Mesenchymal stem cell (in vitro differentiated cells and primary cell): Measurements from ENCODE around the gene SLCO3A1.
A peak's percentile ranks its signal among the peaks of the same experiment; 100 is the strongest.

Source experiments
- DNase-seq: peaks from one replicate; pipeline ENCODE4 v3.0.0-alpha.2; 2013
- H2AFZ ChIP-seq: one replicate; pipeline ENCODE4 v1.6.1; 2013; ENCODE audit warnings: low read depth, mild to moderate bottlenecking, control low read depth, inconsistent platforms, low read length, moderate library complexity
- H2AK5ac ChIP-seq: 2 replicates; pipeline ENCODE4 v1.6.1; 2013; ENCODE audit warnings: low read length, moderate library complexity, mild to moderate bottlenecking, inconsistent platforms; ENCODE audit not compliant: severe bottlenecking
- H2BK120ac ChIP-seq: one replicate; pipeline ENCODE4 v1.6.1; 2013; ENCODE audit warnings: low read depth, mild to moderate bottlenecking, inconsistent platforms, low read length, moderate library complexity
- H2BK12ac ChIP-seq, 2 experiments: one replicate each; pipeline ENCODE4 v1.6.1; 2013; ENCODE audit warnings: inconsistent platforms in 2 of 2, low read length in 2 of 2, mild to moderate bottlenecking in 2 of 2, moderate library complexity in 2 of 2, control low read depth in 1 of 2
- H2BK15ac ChIP-seq: one replicate; pipeline ENCODE4 v1.6.1; 2013; ENCODE audit warnings: mild to moderate bottlenecking, low read depth, inconsistent platforms; ENCODE audit not compliant: poor library complexity, severe bottlenecking
- H2BK5ac ChIP-seq: 2 replicates; pipeline ENCODE4 v1.6.1; 2013; ENCODE audit warnings: low read depth, mild to moderate bottlenecking, low read length, control low read depth, inconsistent platforms; ENCODE audit not compliant: poor library complexity, severe bottlenecking
- H3K14ac ChIP-seq, 2 experiments: one replicate each; pipeline ENCODE4 v1.6.1; 2013; ENCODE audit warnings: inconsistent platforms in 2 of 2, low read length in 2 of 2, control low read depth in 1 of 2, mild to moderate bottlenecking in 1 of 2, moderate library complexity in 1 of 2
- H3K18ac ChIP-seq, 2 experiments: one replicate each; pipeline ENCODE4 v1.6.1; 2013; ENCODE audit warnings: inconsistent platforms in 2 of 2, low read length in 2 of 2, control low read depth in 1 of 2, low read depth in 1 of 2, mild to moderate bottlenecking in 1 of 2
- H3K23ac ChIP-seq, 2 experiments: one replicate each; pipeline ENCODE4 v1.6.1; 2013; ENCODE audit warnings: inconsistent platforms in 2 of 2, low read length in 2 of 2, mild to moderate bottlenecking in 2 of 2, moderate library complexity in 2 of 2, control low read depth in 1 of 2
- H3K27ac ChIP-seq: 2 replicates; pipeline ENCODE4 v1.5.1; 2013; ENCODE audit warnings: mild to moderate bottlenecking, moderate library complexity, low read length, control low read depth, inconsistent platforms; ENCODE audit not compliant: poor library complexity, severe bottlenecking
- H3K27me3 ChIP-seq, 2 experiments: 2 replicates each; pipeline versions ENCODE4 v1.6.1 to v1.7.0; 2013; ENCODE audit warnings: low read length in 2 of 2, mild to moderate bottlenecking in 2 of 2, moderate library complexity in 2 of 2, control low read depth in 1 of 2, inconsistent platforms in 1 of 2; ENCODE audit not compliant: control insufficient read depth in 1 of 2, insufficient read depth in 1 of 2
- H3K36me3 ChIP-seq, 2 experiments: 2 replicates each; pipeline versions ENCODE4 v1.6.1 to v1.7.0; 2013; ENCODE audit warnings: low read length in 2 of 2, control low read depth in 1 of 2, inconsistent platforms in 1 of 2, low read depth in 1 of 2, mild to moderate bottlenecking in 1 of 2; ENCODE audit not compliant: insufficient read depth in 2 of 2, control insufficient read depth in 1 of 2
- H3K4ac ChIP-seq, 2 experiments: one replicate each; pipeline ENCODE4 v1.6.1; 2013; ENCODE audit warnings: inconsistent platforms in 2 of 2, low read length in 2 of 2, mild to moderate bottlenecking in 2 of 2, moderate library complexity in 2 of 2, control low read depth in 1 of 2, low read depth in 1 of 2
- H3K4me1 ChIP-seq: 2 replicates; pipeline ENCODE4 v1.6.1; 2013; ENCODE audit warnings: low read depth, low read length, control low read depth; ENCODE audit not compliant: control insufficient read depth, insufficient read depth
- H3K4me2 ChIP-seq: 2 replicates; pipeline ENCODE4 v1.6.1; 2013; ENCODE audit warnings: low read length, mild to moderate bottlenecking, inconsistent platforms; ENCODE audit not compliant: poor library complexity, severe bottlenecking
- H3K4me3 ChIP-seq, 2 experiments: 2 replicates each; pipeline versions ENCODE4 v1.5.1 to v1.7.0; 2013; ENCODE audit warnings: low read length in 2 of 2, mild to moderate bottlenecking in 2 of 2, control low read depth in 1 of 2, low read depth in 1 of 2; ENCODE audit not compliant: insufficient read depth in 1 of 2
- H3K79me1 ChIP-seq: replicated peaks from 2 replicates; pipeline ENCODE4 v1.6.1; 2013; ENCODE audit warnings: mild to moderate bottlenecking, control low read depth, low read length, inconsistent platforms; ENCODE audit not compliant: poor library complexity, severe bottlenecking
- H3K9ac ChIP-seq: 2 replicates; pipeline ENCODE4 v1.7.0; 2013; ENCODE audit warnings: mild to moderate bottlenecking, low read length, moderate library complexity
- H3K9me3 ChIP-seq: 2 replicates; pipeline ENCODE4 v1.7.0; 2013; ENCODE audit warnings: mild to moderate bottlenecking, low read length; ENCODE audit not compliant: control insufficient read depth
- H4K8ac ChIP-seq: one replicate; pipeline ENCODE4 v1.6.1; 2013; ENCODE audit warnings: inconsistent platforms, mild to moderate bottlenecking, low read length, moderate library complexity
- H4K91ac ChIP-seq: one replicate; pipeline ENCODE4 v1.6.1; 2013; ENCODE audit warnings: mild to moderate bottlenecking, low read length, inconsistent platforms
- WGBS: methylation state at CpG from one replicate; pipeline ENCODE4 v1.1.7; 2013; ENCODE audit warnings: mixed read lengths; 5-methylcytosine and 5-hydroxymethylcytosine counted together

Gene SLCO3A1

GRCh38 chr15:91862891-91863504 lies 9.5 kb downstream of the SLCO3A1 start:
- Histone ChIP-seq H3K9me3 (no peaks in the 10 kb centered on the region), H2AFZ (no peak overlapping the region), H3K79me1 (peaks cover 3% of the 10 kb centered on the region), H3K14ac (no peak overlapping the region), H2BK120ac (no peak overlapping the region), H4K91ac (no peak overlapping the region), H3K4ac (no peak overlapping the region), H3K18ac (no peak overlapping the region), H3K36me3 (peaks cover 0 to 4% of the 10 kb centered on the region in 2 experiments), H2AK5ac (no peak overlapping the region), H2BK12ac (no peak overlapping the region), H2BK15ac (no peak overlapping the region), H4K8ac (no peak overlapping the region), H3K27ac (no peak overlapping the region), H3K4me2 (no peak overlapping the region), H2BK5ac (no peak overlapping the region), H3K4me1 (peaks cover 18% of the 10 kb centered on the region), H3K23ac (no peak overlapping the region), H3K4me3 (no peak overlapping the region), H3K27me3 (no peaks in the 10 kb centered on the region), H3K9ac (no peak overlapping the region)
- 81% methylated on average over 5 of the region's 5 CpGs for WGBS
- DNase-seq = no peak

GRCh38 chr15:91863621-91864255 lies 10.2 kb downstream of the SLCO3A1 start:
- Histone ChIP-seq H3K27me3 (no peaks in the 10 kb centered on the region), H2BK12ac (no peak overlapping the region), H3K36me3 (peaks cover 0 to 1% of the 10 kb centered on the region in 2 experiments), H3K4me1 (peaks cover 20% of the 10 kb centered on the region), H3K9ac (no peak overlapping the region), H3K4ac (no peak overlapping the region), H3K18ac (no peak overlapping the region), H2AK5ac (no peak overlapping the region), H2BK15ac (no peak overlapping the region), H3K4me2 (no peak overlapping the region), H3K9me3 (no peaks in the 10 kb centered on the region), H3K14ac (no peak overlapping the region), H3K23ac (no peak overlapping the region), H3K4me3 (no peak overlapping the region), H2BK5ac (no peak overlapping the region), H2AFZ (no peak overlapping the region), H4K91ac (no peak overlapping the region), H3K79me1 (peaks cover 3% of the 10 kb centered on the region), H3K27ac (no peak overlapping the region), H4K8ac (no peak overlapping the region), H2BK120ac (no peak overlapping the region)
- 73% methylated on average over 7 of the region's 7 CpGs for WGBS
- DNase-seq = no peak

GRCh38 chr15:91864664-91865063 lies 11.2 kb downstream of the SLCO3A1 start:
- Histone ChIP-seq H4K91ac (no peak overlapping the region), H3K9ac (no peak overlapping the region), H2BK120ac (no peak overlapping the region), H2BK5ac (no peak overlapping the region), H3K14ac (no peak overlapping the region), H3K9me3 (no peaks in the 10 kb centered on the region), H3K36me3 (no peaks in the 10 kb centered on the region), H2BK12ac (no peak overlapping the region), H3K23ac (no peak overlapping the region), H3K4me3 (no peak overlapping the region), H3K27me3 (no peaks in the 10 kb centered on the region), H2BK15ac (no peak overlapping the region), H3K4me1 (peaks cover 20% of the 10 kb centered on the region), H3K27ac (no peak overlapping the region), H3K18ac (no peak overlapping the region), H2AK5ac (peak overlapping the region; percentile 40), H3K4me2 (no peak overlapping the region), H3K4ac (no peak overlapping the region), H4K8ac (no peak overlapping the region), H3K79me1 (peaks cover 4% of the 10 kb centered on the region), H2AFZ (no peak overlapping the region)
- WGBS = 72% methylated on average over 9 of the region's 9 CpGs
- DNase-seq = no peak

GRCh38 chr15:91865486-91865885 lies 12.0 kb downstream of the SLCO3A1 start:
- 74% methylated on average over 7 of the region's 7 CpGs for WGBS
- H2AK5ac ChIP-seq = no peak overlapping the region

More at GRCh38 chr15:91865486-91865885, 12.0 kb downstream of the SLCO3A1 start:
- DNase-seq = no peak
- Histone ChIP-seq H4K8ac (no peak overlapping the region), H3K14ac (no peak overlapping the region), H3K4me3 (peak overlapping the region in 1 of 2 experiments; percentile 16), H2BK15ac (no peak overlapping the region), H2BK120ac (no peak overlapping the region), H2BK12ac (no peak overlapping the region), H3K27ac (no peak overlapping the region), H3K9me3 (no peaks in the 10 kb centered on the region), H2BK5ac (no peak overlapping the region), H3K4me2 (no peak overlapping the region), H3K79me1 (peaks cover 5% of the 10 kb centered on the region), H3K4ac (no peak overlapping the region), H3K4me1 (peaks cover 18% of the 10 kb centered on the region), H3K27me3 (no peaks in the 10 kb centered on the region), H4K91ac (no peak overlapping the region), H3K23ac (no peak overlapping the region), H3K18ac (no peak overlapping the region), H3K9ac (peak overlapping the region; percentile 78), H3K36me3 (no peaks in the 10 kb centered on the region), H2AFZ (no peak overlapping the region)
